PC-9 (cell line): ENCODE data around the gene SGK1.

Source experiments
- CTCF ChIP-seq: fragments of 200-600 bp; sonication (generic); conservative IDR thresholded peaks from 2 replicates; pipeline ENCODE4 v1.6.1; 2017; ENCODE audit warnings: mixed run types, antibody characterized with exemption, mild to moderate bottlenecking, moderate library complexity
- EZH2 ChIP-seq: fragments of 200-600 bp; sonication (generic); IDR thresholded peaks from 2 replicates; pipeline ENCODE4 v1.8.0; 2017; ENCODE audit warnings: antibody characterized with exemption, low read depth

GRCh38 chr6:134249759-134250602 is 67.9 kb downstream of the SGK1 start:
- no peak for TF ChIP-seq CTCF
- no peak for TF ChIP-seq EZH2
